Activated naive CD4-positive, alpha-beta T cell (primary cell): Measurements from ENCODE around the gene PLRG1.

ENCODE experiments used
- DNase-seq, 4 experiments: peaks; one replicate each; lab custom pipeline; 2025; lab: John Stamatoyannopoulos, UW

PLRG1 gene

DNA sequence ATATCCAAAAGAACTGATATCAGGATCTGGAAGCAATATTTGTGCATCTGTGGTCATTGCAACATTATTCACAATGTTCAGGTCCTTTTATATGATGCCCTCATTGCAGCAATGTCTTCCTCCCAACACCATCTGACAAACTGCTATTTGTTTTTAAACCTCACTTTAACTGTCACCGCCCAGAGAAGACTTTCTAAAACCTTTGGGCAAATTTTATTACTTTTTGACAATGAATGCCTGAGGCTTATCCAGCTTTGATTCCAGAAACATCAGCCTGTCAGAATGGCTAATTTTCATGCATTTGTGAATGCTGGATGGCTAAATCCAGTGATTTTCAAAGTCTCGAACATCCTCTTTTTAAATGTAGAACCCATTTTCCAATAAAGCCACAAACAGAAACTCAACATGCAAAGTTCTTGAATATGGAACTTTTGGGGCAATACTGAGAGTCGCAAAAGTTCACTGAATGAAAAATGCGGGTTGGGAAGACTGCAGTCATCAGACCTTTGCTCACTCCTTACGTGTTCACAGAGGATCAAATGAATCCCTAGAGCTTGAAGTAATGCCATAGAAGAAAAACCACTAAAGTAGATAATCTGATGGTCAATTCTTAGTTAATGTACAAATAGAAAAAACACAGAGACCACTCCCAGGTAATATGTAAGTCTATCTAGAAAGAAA lies 23.1 kb upstream of the PLRG1 start:
- no peak for DNase-seq

DNA sequence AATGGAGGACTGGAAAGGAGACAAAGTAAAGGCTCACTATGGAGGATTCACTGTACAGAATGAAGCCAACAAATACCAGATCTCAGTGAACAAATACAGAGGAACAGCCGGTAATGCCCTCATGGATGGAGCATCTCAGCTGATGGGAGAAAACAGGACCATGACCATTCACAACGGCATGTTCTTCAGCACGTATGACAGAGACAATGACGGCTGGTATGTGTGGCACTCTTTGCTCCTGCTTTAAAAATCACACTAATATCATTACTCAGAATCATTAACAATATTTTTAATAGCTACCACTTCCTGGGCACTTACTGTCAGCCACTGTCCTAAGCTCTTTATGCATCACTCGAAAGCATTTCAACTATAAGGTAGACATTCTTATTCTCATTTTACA lies 19.4 kb upstream of the PLRG1 start:
- no peak for DNase-seq

DNA sequence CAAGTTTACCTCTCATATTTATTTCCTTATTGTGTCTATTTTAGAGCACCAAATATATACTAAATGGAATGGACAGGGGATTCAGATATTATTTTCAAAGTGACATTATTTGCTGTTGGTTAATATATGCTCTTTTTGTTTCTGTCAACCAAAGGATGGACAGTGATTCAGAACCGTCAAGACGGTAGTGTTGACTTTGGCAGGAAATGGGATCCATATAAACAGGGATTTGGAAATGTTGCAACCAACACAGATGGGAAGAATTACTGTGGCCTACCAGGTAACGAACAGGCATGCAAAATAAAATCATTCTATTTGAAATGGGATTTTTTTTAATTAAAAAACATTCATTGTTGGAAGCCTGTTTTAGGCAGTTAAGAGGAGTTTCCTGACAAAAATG lies 18.8 kb upstream of the PLRG1 start:
- DNase-seq: no peak

DNA sequence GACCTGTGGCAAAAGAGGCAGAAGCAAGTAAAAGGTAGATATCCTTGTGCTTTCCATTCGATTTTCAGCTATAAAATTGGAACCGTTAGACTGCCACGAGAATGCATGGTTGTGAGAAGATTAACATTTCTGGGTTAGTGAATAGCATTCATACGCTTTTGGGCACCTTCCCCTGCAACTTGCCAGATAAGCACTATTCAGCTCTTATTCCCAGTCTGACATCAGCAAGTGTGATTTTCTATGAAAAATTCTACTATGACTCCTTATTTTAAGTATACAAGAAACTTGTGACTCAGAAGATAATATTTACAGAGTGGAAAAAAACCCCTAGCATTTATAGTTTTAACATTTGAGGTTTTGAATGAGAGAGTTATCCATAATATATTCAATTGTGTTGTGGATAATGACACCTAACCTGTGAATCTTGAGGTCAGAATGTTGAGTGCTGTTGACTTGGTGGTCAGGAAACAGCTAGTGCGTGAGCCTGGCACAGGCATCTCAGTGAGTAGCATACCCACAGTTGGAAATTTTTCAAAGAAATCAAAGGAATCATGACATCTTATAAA lies 16.5 kb upstream of the PLRG1 start:
- DNase-seq: no peak

DNA sequence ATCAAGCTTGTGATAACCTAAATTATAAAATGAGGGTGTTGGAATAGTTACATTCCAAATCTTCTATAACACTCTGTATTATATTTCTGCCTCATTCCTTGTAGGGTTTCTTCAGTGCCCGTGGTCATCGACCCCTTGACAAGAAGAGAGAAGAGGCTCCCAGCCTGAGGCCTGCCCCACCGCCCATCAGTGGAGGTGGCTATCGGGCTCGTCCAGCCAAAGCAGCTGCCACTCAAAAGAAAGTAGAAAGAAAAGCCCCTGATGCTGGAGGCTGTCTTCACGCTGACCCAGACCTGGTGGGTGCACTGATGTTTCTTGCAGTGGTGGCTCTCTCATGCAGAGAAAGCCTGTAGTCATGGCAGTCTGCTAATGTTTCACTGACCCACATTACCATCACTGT lies 15.5 kb upstream of the PLRG1 start:
- DNase-seq: no peak

DNA sequence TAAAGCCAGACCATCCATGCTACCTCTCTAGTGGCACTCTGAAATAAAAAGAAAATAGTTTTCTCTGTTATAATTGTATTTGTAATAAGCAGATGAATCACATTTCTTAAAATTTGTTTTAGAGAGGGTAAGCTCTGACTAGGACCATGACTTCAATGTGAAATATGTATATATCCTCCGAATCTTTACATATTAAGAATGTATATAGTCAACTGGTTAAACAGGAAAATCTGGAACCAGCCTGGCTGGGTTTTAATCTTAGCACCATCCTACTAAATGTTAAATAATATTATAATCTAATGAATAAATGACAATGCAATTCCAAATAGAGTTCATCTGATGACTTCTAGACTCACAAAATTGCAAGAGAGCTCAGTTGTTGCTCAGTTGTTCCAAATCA lies 14.1 kb upstream of the PLRG1 start:
- no peak for DNase-seq

DNA sequence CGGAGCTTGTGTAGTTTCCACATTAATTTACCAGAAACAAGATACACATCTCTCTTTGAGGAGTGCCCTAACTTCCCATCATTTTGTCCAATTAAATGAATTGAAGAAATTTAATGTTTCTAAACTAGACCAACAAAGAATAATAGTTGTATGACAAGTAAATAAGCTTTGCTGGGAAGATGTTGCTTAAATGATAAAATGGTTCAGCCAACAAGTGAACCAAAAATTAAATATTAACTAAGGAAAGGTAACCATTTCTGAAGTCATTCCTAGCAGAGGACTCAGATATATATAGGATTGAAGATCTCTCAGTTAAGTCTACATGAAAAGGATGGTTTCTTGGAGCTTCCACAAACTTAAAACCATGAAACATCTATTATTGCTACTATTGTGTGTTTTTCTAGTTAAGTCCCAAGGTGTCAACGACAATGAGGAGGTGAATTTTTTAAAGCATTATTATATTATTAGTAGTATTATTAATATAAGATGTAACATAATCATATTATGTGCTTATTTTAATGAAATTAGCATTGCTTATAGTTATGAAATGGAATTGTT lies 12.6 kb upstream of the PLRG1 start, which contains the start of gene FGB:
Gene FGB, plus strand, starts transcription at position 315 of the 558 bp plus-strand sequence. Its CDS starts 8 bp downstream, at position 323.
- DNase-seq: no peak

DNA sequence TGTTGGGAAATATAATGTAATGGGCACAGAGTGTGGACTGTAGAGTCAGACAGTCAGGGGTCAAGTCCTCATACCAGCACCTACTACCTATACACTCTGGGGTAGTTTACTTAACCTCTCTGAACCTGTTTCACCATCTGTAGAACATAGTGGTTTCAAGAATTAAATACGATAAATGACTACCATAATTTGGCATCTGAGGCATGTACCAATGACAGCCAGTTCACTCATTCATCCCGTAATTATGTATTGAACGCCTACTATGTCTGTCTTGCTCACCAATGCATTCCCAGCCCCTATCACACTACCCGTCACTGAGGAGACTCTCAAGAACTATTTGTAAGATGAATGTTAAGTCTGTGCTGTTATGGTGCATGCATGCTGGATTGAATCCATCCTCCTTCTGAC lies 10.6 kb upstream of the PLRG1 start:
- no peak for DNase-seq

DNA sequence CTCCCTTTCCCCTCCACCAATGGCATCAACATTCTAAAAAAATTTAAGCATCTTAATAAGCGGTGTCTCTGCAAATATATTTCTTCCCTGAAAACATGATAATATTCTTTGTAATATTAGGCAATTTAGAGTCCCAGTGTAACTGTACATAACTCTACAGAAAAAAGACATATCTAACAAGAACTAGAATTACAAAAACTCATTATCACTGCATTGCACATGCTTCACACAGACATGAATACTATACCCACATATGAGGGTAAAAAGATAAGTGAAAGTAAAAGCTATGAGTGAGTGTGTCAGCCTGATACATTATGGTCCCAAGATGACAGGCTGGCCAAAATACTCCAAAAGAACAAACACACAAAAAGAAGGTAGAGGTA lies 10.2 kb upstream of the PLRG1 start:
- no peak for DNase-seq

DNA sequence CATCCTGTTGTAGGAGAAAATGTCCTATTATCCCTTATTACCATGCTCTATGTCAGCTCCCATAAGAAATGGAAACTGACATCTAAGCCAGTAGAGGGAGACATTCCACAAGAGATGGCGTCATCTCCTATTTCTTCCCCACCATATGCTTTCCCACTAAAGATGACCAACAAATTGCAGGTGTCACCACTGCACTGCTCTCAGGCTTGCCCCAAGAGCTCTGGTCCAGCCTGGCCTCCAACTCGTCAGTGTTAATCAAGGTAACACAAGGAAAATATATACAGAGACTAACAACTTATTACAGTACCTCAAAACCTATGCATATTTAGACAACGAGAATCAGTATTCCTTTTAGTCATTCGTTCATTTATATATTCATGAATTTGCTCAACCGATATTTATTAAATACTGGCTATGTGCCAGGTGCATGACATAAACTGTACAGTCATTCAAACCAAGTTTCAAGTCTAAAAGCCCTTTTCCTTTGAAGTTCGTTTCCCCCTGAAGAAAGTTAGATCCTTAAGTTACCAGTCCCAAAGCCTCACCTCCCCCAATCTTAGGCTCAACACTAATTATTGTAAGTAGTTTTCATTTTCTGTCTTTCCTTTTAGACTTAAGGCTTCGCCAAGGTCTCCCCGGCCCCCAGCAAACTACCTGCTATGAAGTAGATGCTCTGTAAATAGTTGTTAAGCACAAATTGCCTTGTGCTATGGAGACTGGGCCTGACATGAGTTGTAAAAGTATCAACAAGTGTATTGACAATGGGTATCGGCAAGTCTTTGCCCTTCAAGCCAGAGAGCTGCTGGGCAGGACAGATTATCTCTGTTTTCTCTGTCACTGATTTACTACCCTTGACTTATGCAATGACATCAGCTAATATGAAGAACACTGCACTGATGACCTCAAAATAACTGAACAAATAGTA lies 9.6 kb upstream of the PLRG1 start:
- no peak for DNase-seq

DNA sequence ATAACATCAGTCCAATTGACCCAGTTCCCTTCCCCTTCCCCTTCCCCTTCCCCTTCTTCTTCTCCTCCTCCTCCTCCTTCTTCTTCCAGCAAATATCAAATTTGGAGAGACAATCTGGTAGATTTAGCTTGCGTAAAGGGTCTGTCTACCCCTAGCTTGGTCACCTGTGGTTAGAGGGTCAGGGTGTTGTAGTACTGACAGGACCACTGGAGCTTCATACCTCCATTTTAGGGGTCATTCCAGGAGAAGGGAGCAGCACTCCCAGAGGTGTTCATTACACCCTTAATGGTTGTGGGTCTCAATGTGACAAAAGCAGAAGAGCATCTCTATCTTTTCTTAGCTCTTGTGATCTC lies 8.9 kb upstream of the PLRG1 start:
- DNase-seq: no peak

DNA sequence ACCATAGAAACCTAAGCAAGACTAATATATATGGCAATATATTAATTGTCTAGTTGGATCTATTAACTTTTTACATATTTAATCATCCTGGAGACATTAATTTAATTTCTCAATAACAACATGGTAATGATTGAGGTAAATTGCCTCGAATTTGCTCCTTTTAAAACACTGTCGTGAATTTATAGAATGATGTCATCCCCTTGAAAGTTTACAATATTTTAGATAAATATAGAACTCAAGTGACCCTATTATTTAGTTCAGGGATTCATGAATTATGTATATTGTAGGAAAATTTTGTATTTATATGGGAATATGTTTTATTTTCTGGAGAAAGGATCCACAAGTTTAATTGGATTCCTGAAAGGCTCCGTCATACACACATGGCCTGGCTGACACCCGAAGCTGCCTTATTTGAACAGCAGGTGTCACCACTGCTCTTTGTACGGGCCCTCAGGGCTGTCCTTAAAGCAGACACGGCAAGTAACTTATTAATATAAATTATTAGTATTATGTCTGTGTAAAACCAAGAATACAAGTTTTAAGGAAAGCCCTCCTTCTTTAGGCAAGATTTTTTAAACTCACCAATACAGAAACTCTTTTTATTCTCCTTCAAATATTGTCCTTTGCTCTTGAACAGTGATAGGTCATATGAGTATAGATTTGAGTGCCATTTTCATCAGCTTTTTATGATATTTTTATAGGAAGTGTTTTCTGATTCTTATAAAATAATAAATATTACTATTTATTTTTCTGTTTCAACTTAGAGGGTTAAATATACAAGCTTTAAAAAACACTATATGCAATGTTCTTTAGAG lies 1.9 kb upstream of the PLRG1 start:
- DNase-seq: peak; percentile 3 to 47 (median 22)

DNA sequence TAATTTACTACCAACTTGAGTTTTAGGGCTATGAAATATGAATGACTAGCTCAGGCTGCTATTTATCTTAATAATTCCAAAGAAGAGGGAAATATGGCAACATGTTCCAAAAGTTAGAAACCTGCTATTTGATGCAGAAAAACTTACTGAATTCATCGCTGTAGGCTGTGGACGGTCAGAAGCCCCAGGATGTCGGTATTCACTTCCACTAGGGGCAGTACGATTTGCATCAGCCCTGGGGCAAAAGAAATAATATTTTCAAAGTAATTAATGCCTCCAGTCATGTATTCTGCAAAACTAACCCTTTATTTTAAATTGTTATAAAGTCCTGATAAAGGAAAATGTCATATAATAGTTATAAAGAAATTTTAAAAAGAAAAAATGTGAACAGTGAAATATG lies 4.5 kb downstream of the PLRG1 start:
- DNase-seq: no peak

DNA sequence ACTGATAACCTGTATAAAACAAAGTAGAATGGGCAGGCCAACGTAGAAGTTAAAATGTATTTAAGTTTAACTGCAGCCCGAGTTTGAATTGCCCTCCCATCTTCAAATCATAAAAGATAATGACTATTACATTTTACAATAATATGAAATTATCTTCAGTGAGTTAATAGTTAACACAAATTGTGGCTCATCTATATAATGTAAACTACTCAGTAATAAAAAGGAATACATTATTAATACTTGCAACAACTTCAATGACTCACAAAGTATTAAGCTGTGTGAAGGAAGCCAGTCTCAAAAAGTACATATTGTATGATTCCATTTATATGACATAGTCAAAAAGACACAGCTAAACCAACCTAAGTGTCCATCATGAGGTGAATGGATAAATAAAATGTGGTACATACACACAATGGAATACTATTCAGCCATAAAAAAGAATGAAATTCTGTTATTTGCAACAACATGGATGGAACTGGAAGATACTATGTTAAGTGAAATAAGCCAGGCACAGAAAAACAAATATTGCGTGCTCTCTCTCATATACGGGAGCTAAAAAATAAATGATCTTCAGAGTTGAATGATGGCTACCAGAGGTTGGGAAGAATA lies 7.8 kb downstream of the PLRG1 start:
- no peak for DNase-seq

DNA sequence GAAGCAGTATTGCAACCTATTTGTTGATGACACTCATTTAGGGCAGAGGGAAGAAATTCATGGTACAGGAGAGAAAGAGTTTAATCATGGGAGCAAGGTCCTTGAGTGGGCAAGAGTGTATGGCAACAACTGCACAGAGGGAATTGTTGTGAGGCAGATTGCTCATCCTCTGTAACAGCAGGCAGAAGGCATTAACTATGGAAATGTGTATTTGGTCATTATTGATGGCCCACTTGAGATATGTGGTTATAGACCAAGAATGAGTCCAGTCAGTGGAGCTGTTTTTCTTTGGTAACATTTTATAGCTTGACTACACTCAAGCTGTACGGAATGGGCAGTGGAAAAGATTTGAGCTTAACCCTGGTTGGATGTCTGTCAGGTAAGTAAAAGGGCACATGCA lies 15.9 kb downstream of the PLRG1 start:
- DNase-seq: no peak

DNA sequence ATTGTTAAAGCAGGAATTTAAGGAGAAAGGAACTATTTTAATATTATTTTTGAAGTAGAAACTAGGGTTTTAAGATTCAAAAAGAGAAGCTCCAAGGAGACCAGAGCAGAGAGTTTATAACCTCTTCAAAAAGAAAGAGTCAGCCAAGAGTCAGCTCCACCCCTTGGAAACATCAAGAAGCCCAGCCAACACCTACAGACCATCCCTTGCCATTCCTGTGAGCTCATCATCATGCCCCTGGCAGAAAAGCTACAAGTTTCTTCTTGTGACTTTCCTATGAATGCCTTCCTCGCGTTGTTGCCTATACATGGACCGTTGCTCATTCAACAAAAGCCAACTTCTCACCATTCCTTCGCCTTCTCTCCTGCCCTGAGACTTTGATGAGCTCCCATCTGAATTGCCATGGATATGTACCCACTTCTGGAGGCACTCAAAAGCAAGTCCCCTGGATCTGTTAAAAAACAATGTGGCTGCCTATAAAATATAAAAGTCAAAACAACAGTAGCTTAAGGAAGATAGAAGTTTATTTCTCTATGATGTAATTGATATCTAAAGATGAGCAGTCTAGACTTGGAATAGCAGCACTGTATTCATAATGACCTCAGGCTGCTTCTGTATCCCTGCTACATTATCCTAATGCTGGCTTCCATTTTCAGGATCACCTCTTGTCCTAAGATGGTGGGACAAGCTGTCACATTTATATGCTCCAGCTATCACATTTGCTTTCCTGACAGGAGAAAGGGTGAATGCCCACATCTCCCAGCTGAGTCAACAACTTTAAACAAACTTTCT lies 20.3 kb downstream of the PLRG1 start:
- no peak for DNase-seq

DNA sequence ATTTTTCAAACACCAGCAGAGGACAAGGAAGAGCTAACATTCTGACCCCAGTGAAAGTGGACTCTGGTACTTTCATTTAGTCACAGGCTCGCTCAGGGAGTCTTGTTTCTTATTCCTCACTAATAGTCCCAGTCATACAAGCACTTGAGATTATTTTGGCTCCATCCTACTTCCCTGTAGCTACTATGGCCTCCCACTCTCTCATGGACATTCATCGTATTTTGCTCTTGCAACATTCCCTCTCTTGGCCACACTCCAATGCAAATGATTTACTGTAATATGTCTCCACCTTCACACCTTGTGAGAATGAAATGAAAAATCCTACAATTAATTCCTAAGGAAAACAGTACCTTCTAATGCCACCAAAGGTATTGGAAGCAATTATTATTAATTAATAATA lies 21.3 kb downstream of the PLRG1 start:
- no peak for DNase-seq

DNA sequence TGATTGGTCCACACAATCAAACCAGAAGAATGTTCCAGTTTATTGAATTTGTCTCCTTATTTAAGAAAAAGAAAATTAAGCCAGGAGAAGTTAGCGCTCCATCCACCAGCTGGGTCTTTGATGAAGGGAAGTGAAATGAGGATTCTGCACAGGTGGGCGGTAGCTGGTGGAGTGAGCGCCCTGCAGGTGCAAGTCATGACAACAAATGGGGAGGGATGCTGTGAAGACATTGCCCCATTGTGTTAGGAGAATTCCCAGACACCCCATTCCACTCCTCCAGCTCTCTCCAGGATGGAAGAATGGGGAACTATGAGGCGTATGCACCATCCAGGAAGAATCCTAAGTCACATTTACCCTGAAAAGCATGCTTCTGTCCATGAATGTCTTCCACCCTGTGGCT lies 22.9 kb downstream of the PLRG1 start:
- DNase-seq: no peak

DNA sequence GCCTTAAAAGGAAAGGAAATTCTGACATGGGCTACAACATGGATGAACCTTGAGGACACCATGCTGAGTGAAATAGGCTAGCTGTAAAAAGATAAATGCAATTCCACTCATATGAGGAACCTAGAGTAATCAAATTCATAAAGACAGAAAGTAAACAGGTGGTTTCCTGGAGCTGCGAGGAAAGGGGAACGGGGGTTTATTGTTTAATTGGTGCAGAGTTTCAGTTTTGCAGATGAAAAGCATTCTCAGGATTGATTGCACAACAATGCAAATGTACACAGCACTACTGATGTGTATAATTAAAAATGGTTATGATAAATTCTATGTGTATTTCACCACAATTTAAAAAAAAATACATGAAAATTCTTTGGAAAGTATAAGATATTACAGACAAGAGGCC lies 24.0 kb downstream of the PLRG1 start:
- DNase-seq: no peak

DNA sequence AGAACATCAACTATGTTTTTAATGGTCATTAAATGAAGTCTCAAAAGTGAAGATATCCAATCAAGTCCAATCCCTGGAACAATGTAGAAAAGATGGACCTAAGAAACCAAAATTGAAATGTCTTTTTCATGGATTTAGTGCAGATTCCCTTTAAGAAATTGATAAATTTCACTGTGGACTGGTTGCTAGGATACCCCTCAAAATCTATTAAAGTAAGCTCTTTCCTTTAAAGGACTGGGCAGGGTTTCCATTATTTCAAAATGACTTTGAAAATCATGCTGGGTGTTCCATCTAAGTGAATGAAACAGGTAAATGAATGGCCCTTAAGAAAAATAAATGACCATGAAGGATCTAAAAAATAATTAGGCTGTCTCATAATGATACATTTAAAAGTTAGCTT lies 28.6 kb downstream of the PLRG1 start:
- no peak for DNase-seq

DNA sequence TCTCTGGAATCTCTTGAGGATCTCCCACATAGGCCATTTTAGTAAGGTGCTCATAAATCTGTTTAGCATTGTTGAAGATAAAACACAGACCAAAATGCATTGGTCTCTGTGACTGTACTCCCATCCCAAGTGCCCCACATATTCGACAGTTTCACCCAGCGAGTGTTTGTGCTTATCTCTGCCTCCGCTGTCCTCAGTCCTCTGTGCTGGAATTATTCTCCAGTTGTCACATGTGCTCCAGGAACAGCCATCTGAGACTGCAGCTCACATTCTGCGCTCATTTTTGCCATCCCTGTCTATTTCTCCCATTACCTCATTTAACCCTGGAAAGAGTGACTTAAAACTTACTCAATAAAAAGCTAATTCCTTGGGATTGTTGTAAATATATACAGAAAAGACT lies 31.0 kb downstream of the PLRG1 start:
- no peak for DNase-seq
